K562 (cell line): ENCODE data around the gene GLIPR2. TPM values are rescaled to one million over a fixed set of nuclear protein-coding genes. Genes with fewer than 3 reads are reported as not detected.

Source experiments
- BRCA1 ChIP-seq, 2 experiments: fragments of 450-650 bp in 1 of 2; sonication (generic) in 1 of 2; formaldehyde crosslinking in 1 of 2; IDR thresholded peaks; 2 replicates each; pipeline versions ENCODE4 v1.5.0 to v1.6.1; 2017 to 2020; ENCODE audit warnings: mild to moderate bottlenecking in 1 of 2, missing genetic modification reagents in 1 of 2
- CAMTA2 ChIP-seq: fragments of 250-450 bp; sonication (Bioruptor Pico); conservative IDR thresholded peaks from 2 replicates; pipeline ENCODE4 v1.5.1; 2022
- DMBX1 ChIP-seq: fragments of 250-450 bp; sonication (Bioruptor Pico); IDR thresholded peaks from 2 replicates; pipeline ENCODE4 v1.8.0; 2022; ENCODE audit warnings: inconsistent platforms, mild to moderate bottlenecking, moderate library complexity, borderline replicate concordance
- GABPB1 ChIP-seq: sonication (generic); formaldehyde crosslinking; IDR thresholded peaks from 2 replicates; pipeline ENCODE4 v1.8.0; 2022; ENCODE audit warnings: mild to moderate bottlenecking, missing genetic modification reagents
- KDM5B ChIP-seq: fragments of 200-600 bp; sonication (generic); IDR thresholded peaks from 2 replicates; pipeline ENCODE4 v1.6.1; 2012; ENCODE audit warnings: low read depth, mild to moderate bottlenecking, moderate library complexity, low read length, control low read depth, inconsistent platforms; ENCODE audit not compliant: insufficient replicate concordance
- POLR2H ChIP-seq: IDR thresholded peaks from 2 replicates; pipeline ENCODE4 v1.6.1; 2016; ENCODE audit warnings: missing genetic modification characterization, low read depth, mild to moderate bottlenecking, control low read depth, missing compliant biosample characterization, moderate library complexity
- PTRF ChIP-seq: fragments of 450-650 bp; IDR thresholded peaks from 2 replicates; pipeline ENCODE4 v1.6.1; 2016; ENCODE audit warnings: mild to moderate bottlenecking, missing genetic modification characterization, missing compliant biosample characterization
- RAD21 ChIP-seq, 2 experiments: fragments of 250-450 bp in 1 of 2; fragments of 450-650 bp in 1 of 2; sonication (Bioruptor Pico) in 1 of 2; formaldehyde crosslinking in 1 of 2; IDR thresholded peaks in 1 of 2; conservative IDR thresholded peaks in 1 of 2; 2 replicates each; pipeline versions ENCODE4 v1.4.0 to v1.8.0; 2020 to 2022; ENCODE audit warnings: mild to moderate bottlenecking in 2 of 2, moderate library complexity in 1 of 2
- REST ChIP-seq, 2 experiments: fragments of 450-650 bp; formaldehyde crosslinking in 1 of 2; IDR thresholded peaks; 2 replicates each; pipeline versions ENCODE4 v1.4.0 to v1.6.1; 2014 to 2020; ENCODE audit warnings: mild to moderate bottlenecking in 2 of 2, borderline replicate concordance in 1 of 2, low read depth in 1 of 2
- SAFB2 ChIP-seq: fragments of 200-400 bp; formaldehyde crosslinking; IDR thresholded peaks from 2 replicates; pipeline ENCODE4 v1.6.1; 2018; ENCODE audit warnings: borderline replicate concordance, low read length, low read depth, moderate library complexity; ENCODE audit not compliant: severe bottlenecking
- SPI1 ChIP-seq: IDR thresholded peaks from 2 replicates; pipeline ENCODE4 v1.6.1; 2011; ENCODE audit warnings: low read depth, low read length, control low read depth, borderline replicate concordance
- TAF1 ChIP-seq: IDR thresholded peaks from 2 replicates; pipeline ENCODE4 v1.6.1; 2011; ENCODE audit warnings: mild to moderate bottlenecking, low read length, moderate library complexity; ENCODE audit not compliant: insufficient read depth, control insufficient read depth, severe bottlenecking; ENCODE audit errors: extremely low read depth
- polyA plus RNA-seq, 8 experiments: library from polyadenylated mRNA; depleted of rRNA in 4 of 8; stranded (reverse) in 5 of 8; unstranded in 3 of 8; fragments of >200 nt; fragmentation: Nextera tagmentation in 2 of 8; fragmentation: Illumina TruSeq in 1 of 8; extraction: Ambion mirVana in 2 of 8; extraction: Trizol in 1 of 8; gene quantifications; 2 replicates each; pipeline versions ENCODE4 v1.2.1 to v1.2.3, GENCODE V29; 2011 to 2014; ENCODE audit warnings: inconsistent platforms in 1 of 8, missing spikeins in 1 of 8
- total RNA-seq, 7 experiments: library from RNA; depleted of rRNA in 6 of 7; stranded (reverse); fragments of >200 nt in 6 of 7; fragmentation: Illumina TruSeq in 2 of 7; extraction: Trizol in 2 of 7; gene quantifications; 2 replicates each; pipeline versions ENCODE4 v1.2.1 to v1.2.3, GENCODE V29; 2011 to 2021; ENCODE audit warnings: low replicate concordance in 1 of 7
- TF ChIP-seq, protein P1 (sequence below): fragments of 450-650 bp; IDR thresholded peaks from 2 replicates; pipeline ENCODE4 v1.6.1; 2017; ENCODE audit warnings: mild to moderate bottlenecking, moderate library complexity
- TF ChIP-seq, protein P2 (sequence below), 3 experiments: IDR thresholded peaks in 2 of 3; conservative IDR thresholded peaks in 1 of 3; 2 replicates each; pipeline ENCODE4 v1.5.1; 2011 to 2012; ENCODE audit warnings: low read length in 3 of 3, mild to moderate bottlenecking in 3 of 3, control low read depth in 2 of 3, improper control_type of control experiment in 1 of 3, inconsistent platforms in 1 of 3, low read depth in 1 of 3, mixed read lengths in 1 of 3, moderate library complexity in 1 of 3; ENCODE audit not compliant: insufficient read depth in 2 of 3

The GLIPR2 gene
- total and polyA plus RNA-seq, 9 of the 15 experiments (the other 6 are each of a cell fraction or from before 2014, with no cell fraction given), result 1.4 to 8.8 (median 2.9) TPM

DNA sequence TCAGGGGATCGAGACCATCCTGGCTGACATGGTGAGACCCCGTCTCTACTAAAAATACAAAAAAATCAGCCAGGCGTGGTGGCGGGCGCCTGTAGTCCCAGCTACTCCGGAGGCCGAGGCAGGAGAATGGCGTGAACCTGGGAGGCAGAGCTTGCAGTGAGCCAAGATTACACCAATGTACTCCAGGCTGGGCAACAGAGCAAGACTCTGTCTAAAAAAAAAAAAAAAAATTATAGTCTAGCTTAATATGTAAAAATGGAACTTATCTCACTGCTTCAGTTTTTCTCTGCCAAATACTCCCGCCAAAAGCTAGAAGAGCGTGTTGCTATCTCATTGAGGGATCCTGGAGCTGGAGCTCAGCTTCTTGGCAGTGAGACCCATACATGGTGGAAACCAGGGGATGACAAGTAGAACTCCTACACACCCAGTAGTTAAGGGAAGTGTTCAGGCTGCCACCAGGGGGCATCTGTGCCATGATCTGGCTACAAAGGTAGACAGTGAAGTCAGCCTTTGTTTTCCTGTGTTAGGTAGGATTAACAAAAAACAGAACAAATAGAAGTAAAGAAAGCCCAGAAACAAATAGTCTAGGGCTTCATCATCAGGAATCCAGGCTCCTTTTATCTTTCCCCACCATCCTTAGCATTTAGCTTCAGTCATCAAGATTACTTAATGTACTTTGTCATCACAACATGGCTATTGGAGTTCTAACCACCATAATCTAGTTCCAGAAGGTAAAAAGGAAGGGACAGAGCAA, 33.6 kb upstream of the GLIPR2 start (continued):
- TF ChIP-seq REST (IDR thresholded peaks at IDR 0.05; ENCODE audit: borderline replicate concordance), result peak; percentile 66; the same call in 1 of the 2 replicates
- TF ChIP-seq REST (CRISPR knock-in tag; IDR thresholded peaks at IDR 0.05; ENCODE audit: low read depth), result no peak
- TF ChIP-seq, protein P1, sequence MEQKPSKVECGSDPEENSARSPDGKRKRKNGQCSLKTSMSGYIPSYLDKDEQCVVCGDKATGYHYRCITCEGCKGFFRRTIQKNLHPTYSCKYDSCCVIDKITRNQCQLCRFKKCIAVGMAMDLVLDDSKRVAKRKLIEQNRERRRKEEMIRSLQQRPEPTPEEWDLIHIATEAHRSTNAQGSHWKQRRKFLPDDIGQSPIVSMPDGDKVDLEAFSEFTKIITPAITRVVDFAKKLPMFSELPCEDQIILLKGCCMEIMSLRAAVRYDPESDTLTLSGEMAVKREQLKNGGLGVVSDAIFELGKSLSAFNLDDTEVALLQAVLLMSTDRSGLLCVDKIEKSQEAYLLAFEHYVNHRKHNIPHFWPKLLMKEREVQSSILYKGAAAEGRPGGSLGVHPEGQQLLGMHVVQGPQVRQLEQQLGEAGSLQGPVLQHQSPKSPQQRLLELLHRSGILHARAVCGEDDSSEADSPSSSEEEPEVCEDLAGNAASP, result no peak
- TF ChIP-seq POLR2H, result no peak
- TF ChIP-seq DMBX1 (CRISPR knock-in tag), result no peak
- TF ChIP-seq SAFB2, result no peak
- no peak for TF ChIP-seq CAMTA2 (CRISPR knock-in tag)
- TF ChIP-seq TAF1, result no peak
- TF ChIP-seq GABPB1 (CRISPR knock-in tag), result no peak
- TF ChIP-seq RAD21 (CRISPR knock-in tag; conservative IDR thresholded peaks at IDR 0.05 in 1 of 2, IDR thresholded peaks at IDR 0.05 in 1 of 2), result peak; percentile 45 to 81
- TF ChIP-seq, protein P2, sequence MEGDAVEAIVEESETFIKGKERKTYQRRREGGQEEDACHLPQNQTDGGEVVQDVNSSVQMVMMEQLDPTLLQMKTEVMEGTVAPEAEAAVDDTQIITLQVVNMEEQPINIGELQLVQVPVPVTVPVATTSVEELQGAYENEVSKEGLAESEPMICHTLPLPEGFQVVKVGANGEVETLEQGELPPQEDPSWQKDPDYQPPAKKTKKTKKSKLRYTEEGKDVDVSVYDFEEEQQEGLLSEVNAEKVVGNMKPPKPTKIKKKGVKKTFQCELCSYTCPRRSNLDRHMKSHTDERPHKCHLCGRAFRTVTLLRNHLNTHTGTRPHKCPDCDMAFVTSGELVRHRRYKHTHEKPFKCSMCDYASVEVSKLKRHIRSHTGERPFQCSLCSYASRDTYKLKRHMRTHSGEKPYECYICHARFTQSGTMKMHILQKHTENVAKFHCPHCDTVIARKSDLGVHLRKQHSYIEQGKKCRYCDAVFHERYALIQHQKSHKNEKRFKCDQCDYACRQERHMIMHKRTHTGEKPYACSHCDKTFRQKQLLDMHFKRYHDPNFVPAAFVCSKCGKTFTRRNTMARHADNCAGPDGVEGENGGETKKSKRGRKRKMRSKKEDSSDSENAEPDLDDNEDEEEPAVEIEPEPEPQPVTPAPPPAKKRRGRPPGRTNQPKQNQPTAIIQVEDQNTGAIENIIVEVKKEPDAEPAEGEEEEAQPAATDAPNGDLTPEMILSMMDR (IDR thresholded peaks at IDR 0.05 in 2 of 3, conservative IDR thresholded peaks at IDR 0.05 in 1 of 3; ENCODE audit: insufficient read depth in 2 of 3, low read depth in 1 of 3, low read length in 3 of 3), result peak; percentile 69 to 75 (median 74)
- no peak for TF ChIP-seq PTRF (tag)
- TF ChIP-seq KDM5B, result no peak
- no peak for TF ChIP-seq BRCA1 (IDR thresholded peaks at IDR 0.05)
- TF ChIP-seq BRCA1 (CRISPR knock-in tag; IDR thresholded peaks at IDR 0.05), result no peak
- peak; percentile 29; the same call in 1 of the 2 replicates for TF ChIP-seq SPI1
